ENCODE measurements around the gene SMC1B. TPM values are rescaled to one million over a fixed set of nuclear protein-coding genes. Genes with fewer than 3 reads are reported as not detected.
"Not testable (repeated sequence)": the region's sequence is repeated elsewhere in the genome, so short reads cannot be mapped to it uniquely, and the experiment has no call there.

SMC1B gene
- polyA plus RNA-seq, 1 donor from 2014 or later, result not detected

DNA sequence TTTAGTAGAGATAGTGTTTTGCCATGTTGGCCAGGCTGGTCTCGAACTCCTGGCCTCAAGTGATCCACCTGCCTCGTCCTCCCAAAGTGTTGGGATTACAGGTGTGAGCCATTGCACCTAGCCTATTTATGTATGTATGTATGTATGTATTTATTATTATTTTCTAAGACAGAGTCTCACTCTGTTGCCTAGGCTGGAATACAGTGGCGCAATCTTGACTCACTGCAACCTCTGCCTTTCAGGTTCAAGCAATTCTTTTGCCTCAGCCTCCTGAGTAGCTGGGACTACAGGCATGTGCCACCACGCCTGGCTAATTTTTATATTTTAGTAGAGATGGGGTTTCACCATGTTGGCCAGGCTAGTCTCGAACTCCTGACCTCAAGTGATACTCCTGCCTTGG lies 36.0 kb upstream of the SMC1B start:
- not testable (repeated sequence) for H3K36me3 ChIP-seq (ENCODE audit: insufficient read depth, low read length)

DNA sequence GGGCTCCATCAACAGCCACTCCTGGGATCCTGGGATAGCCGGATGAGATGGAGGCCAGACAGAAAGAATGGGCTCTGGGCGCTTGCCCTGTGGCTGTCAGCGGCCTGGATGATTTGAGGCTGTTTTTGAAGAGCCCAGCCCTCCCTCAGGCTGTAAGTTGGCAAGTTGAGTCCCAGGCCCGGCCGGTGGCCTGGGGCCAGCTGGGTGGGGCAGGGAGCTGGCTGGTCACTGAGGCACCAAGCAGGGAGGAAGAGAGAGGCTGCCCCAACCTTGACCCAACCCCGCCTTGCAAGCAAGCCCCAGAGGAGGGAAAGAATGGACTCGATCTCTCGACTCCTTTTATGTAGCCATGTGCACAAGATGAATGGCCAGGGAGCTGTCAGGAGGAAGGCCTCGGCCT lies 35.0 kb upstream of the SMC1B start:
- no peaks in the 10 kb centered on the region for H3K27me3 ChIP-seq (ENCODE audit: insufficient read depth, low read depth, low read length)
- H3K9me3 ChIP-seq (ENCODE audit: low read length), result no peaks in the 10 kb centered on the region
- H4K20me1 ChIP-seq (ENCODE audit: insufficient read depth), result no peaks in the 10 kb centered on the region
- H3K4me3 ChIP-seq (ENCODE audit: low read length), result no peak overlapping the region
- H2AFZ ChIP-seq (ENCODE audit: low read depth, low read length), result no peak overlapping the region
- H3K4me2 ChIP-seq (ENCODE audit: low read length), result no peak overlapping the region
- H3K9ac ChIP-seq (ENCODE audit: low read length), result no peak overlapping the region
- no peaks in the 10 kb centered on the region for H3F3A ChIP-seq (ENCODE audit: insufficient read depth, low read length, poor library complexity, severe bottlenecking)
- no peak overlapping the region for H3K27ac ChIP-seq (ENCODE audit: low read length)
- TF ChIP-seq, protein P1, sequence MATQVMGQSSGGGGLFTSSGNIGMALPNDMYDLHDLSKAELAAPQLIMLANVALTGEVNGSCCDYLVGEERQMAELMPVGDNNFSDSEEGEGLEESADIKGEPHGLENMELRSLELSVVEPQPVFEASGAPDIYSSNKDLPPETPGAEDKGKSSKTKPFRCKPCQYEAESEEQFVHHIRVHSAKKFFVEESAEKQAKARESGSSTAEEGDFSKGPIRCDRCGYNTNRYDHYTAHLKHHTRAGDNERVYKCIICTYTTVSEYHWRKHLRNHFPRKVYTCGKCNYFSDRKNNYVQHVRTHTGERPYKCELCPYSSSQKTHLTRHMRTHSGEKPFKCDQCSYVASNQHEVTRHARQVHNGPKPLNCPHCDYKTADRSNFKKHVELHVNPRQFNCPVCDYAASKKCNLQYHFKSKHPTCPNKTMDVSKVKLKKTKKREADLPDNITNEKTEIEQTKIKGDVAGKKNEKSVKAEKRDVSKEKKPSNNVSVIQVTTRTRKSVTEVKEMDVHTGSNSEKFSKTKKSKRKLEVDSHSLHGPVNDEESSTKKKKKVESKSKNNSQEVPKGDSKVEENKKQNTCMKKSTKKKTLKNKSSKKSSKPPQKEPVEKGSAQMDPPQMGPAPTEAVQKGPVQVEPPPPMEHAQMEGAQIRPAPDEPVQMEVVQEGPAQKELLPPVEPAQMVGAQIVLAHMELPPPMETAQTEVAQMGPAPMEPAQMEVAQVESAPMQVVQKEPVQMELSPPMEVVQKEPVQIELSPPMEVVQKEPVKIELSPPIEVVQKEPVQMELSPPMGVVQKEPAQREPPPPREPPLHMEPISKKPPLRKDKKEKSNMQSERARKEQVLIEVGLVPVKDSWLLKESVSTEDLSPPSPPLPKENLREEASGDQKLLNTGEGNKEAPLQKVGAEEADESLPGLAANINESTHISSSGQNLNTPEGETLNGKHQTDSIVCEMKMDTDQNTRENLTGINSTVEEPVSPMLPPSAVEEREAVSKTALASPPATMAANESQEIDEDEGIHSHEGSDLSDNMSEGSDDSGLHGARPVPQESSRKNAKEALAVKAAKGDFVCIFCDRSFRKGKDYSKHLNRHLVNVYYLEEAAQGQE (IDR thresholded peaks at IDR 0.05; ENCODE audit: borderline replicate concordance), result no peak
- TF ChIP-seq EP300 (conservative IDR thresholded peaks at IDR 0.05; ENCODE audit: poor library complexity, severe bottlenecking), result no peak
- TF ChIP-seq TAF1 (IDR thresholded peaks at IDR 0.05; ENCODE audit: low read depth), result no peak
- TF ChIP-seq MXI1 (conservative IDR thresholded peaks at IDR 0.05; ENCODE audit: poor library complexity, severe bottlenecking), result no peak
- no peak for TF ChIP-seq POLR2AphosphoS5 (IDR thresholded peaks at IDR 0.05)
- TF ChIP-seq, protein P2, sequence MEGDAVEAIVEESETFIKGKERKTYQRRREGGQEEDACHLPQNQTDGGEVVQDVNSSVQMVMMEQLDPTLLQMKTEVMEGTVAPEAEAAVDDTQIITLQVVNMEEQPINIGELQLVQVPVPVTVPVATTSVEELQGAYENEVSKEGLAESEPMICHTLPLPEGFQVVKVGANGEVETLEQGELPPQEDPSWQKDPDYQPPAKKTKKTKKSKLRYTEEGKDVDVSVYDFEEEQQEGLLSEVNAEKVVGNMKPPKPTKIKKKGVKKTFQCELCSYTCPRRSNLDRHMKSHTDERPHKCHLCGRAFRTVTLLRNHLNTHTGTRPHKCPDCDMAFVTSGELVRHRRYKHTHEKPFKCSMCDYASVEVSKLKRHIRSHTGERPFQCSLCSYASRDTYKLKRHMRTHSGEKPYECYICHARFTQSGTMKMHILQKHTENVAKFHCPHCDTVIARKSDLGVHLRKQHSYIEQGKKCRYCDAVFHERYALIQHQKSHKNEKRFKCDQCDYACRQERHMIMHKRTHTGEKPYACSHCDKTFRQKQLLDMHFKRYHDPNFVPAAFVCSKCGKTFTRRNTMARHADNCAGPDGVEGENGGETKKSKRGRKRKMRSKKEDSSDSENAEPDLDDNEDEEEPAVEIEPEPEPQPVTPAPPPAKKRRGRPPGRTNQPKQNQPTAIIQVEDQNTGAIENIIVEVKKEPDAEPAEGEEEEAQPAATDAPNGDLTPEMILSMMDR (IDR thresholded peaks at IDR 0.05; ENCODE audit: poor library complexity, severe bottlenecking), result no peak
- no peak for TF ChIP-seq EZH2 (IDR thresholded peaks at IDR 0.05; ENCODE audit: borderline replicate concordance, insufficient read depth, low read length, poor library complexity, severe bottlenecking)
- TF ChIP-seq SMC3 (conservative IDR thresholded peaks at IDR 0.05; ENCODE audit: poor library complexity), result no peak
- TF ChIP-seq RAD21 (conservative IDR thresholded peaks at IDR 0.05), result no peak
- no peaks in the 10 kb centered on the region for H3K79me2 ChIP-seq (replicated peaks; ENCODE audit: insufficient read depth, low read length)
- no peaks in the 10 kb centered on the region for H3K9me2 ChIP-seq (ENCODE audit: insufficient read depth, low read length)
- H3K36me3 ChIP-seq (ENCODE audit: insufficient read depth, low read length), result no peaks in the 10 kb centered on the region

More for the DNA sequence above, 36.0 kb upstream of the SMC1B start:
- not testable (repeated sequence) for H3K27ac ChIP-seq (ENCODE audit: low read length); H3F3A ChIP-seq (ENCODE audit: insufficient read depth, low read length, poor library complexity, severe bottlenecking); H3K9me2 ChIP-seq (ENCODE audit: insufficient read depth, low read length); H3K9ac ChIP-seq (ENCODE audit: low read length); H3K79me2 ChIP-seq (replicated peaks; ENCODE audit: insufficient read depth, low read length); H3K4me2 ChIP-seq (ENCODE audit: low read length); H2AFZ ChIP-seq (ENCODE audit: low read depth, low read length); H3K9me3 ChIP-seq (ENCODE audit: low read length); H3K27me3 ChIP-seq (ENCODE audit: insufficient read depth, low read depth, low read length); H3K4me3 ChIP-seq (ENCODE audit: low read length); H4K20me1 ChIP-seq (ENCODE audit: insufficient read depth)

DNA sequence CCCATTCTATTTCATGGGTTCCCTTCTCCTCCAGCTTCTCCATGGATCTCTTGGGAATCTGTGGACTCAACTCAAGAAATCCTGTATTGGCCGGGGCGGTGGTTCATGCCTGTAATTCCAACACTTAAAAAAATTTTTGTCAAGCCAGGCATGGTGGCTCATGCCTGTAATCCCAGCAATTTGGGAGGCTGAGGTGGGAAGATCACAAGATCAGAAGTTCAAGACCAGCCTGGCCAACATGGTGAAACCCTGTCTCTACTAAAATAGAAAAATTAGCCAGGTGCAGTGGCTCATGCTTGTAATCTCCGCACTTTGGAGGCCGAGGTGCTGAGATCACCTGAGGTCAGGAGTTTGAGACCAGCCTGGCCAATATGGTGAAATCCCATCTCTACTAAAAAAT lies 34.2 kb upstream of the SMC1B start:
- not testable (repeated sequence) for H3K4me2 ChIP-seq (ENCODE audit: low read length); H3K9me3 ChIP-seq (ENCODE audit: low read length); H2AFZ ChIP-seq (ENCODE audit: low read depth, low read length); H3K79me2 ChIP-seq (replicated peaks; ENCODE audit: insufficient read depth, low read length); H3F3A ChIP-seq (ENCODE audit: insufficient read depth, low read length, poor library complexity, severe bottlenecking); H3K27me3 ChIP-seq (ENCODE audit: insufficient read depth, low read depth, low read length); H3K9ac ChIP-seq (ENCODE audit: low read length); H3K36me3 ChIP-seq (ENCODE audit: insufficient read depth, low read length); H3K9me2 ChIP-seq (ENCODE audit: insufficient read depth, low read length); H4K20me1 ChIP-seq (ENCODE audit: insufficient read depth); H3K27ac ChIP-seq (ENCODE audit: low read length); H3K4me3 ChIP-seq (ENCODE audit: low read length)
